Neural cell (in vitro differentiated cells): ENCODE measurements around the gene TPRG1L.

ENCODE experiments used
- POLR2AphosphoS5 ChIP-seq: IDR thresholded peaks from 2 replicates; pipeline ENCODE4 v1.6.1; 2012
- TF ChIP-seq, protein P1 (sequence below): fragments of 450-650 bp; IDR thresholded peaks from 2 replicates; pipeline ENCODE4 v1.5.1; 2014; ENCODE audit warnings: antibody characterized with exemption, mild to moderate bottlenecking, moderate library complexity; ENCODE audit not compliant: poor library complexity, severe bottlenecking

- TF ChIP-seq, protein P1, sequence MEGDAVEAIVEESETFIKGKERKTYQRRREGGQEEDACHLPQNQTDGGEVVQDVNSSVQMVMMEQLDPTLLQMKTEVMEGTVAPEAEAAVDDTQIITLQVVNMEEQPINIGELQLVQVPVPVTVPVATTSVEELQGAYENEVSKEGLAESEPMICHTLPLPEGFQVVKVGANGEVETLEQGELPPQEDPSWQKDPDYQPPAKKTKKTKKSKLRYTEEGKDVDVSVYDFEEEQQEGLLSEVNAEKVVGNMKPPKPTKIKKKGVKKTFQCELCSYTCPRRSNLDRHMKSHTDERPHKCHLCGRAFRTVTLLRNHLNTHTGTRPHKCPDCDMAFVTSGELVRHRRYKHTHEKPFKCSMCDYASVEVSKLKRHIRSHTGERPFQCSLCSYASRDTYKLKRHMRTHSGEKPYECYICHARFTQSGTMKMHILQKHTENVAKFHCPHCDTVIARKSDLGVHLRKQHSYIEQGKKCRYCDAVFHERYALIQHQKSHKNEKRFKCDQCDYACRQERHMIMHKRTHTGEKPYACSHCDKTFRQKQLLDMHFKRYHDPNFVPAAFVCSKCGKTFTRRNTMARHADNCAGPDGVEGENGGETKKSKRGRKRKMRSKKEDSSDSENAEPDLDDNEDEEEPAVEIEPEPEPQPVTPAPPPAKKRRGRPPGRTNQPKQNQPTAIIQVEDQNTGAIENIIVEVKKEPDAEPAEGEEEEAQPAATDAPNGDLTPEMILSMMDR, result no peak
- no peak for TF ChIP-seq POLR2AphosphoS5
Observed at GRCh38 chr1:3575993-3576392, 48.8 kb upstream of the TPRG1L start.
